Cerebellar nuclear complex (tissue), 1 donor: ENCODE measurements around the gene ZNF621.
A peak's percentile ranks its signal among the peaks of the same experiment; 100 is the strongest.

Experiments
- DNase-seq, 2 experiments: peaks; one replicate each; lab custom pipeline; 2025; lab: John Stamatoyannopoulos, UW

The ZNF621 gene

GRCh38 chr3:40524568-40525285 is at the start of gene ZNF621:
ZNF621 (plus strand) TSS chr3:40524960; CDS start chr3:40525841, 881 bp downstream.
- peak; percentile 14 to 80 for DNase-seq

GRCh38 chr3:40476478-40477470 is 48.0 kb upstream of the ZNF621 start, which contains the start of gene ZNF619:
ZNF619 (plus strand) TSS chr3:40477122; CDS start chr3:40477980, 858 bp downstream.
- DNase-seq = peak in 1 of 2 experiments; percentile 37

GRCh38 chr3:40477666-40478065 is 47.1 kb upstream of the ZNF621 start:
- DNase-seq = no peak

GRCh38 chr3:40487172-40487571 is 37.6 kb upstream of the ZNF621 start:
- DNase-seq = no peak

GRCh38 chr3:40490916-40491315 is 33.8 kb upstream of the ZNF621 start:
- no peak for DNase-seq

- DNase-seq = no peak
These were observed 30.1 kb upstream of the ZNF621 start for GRCh38 chr3:40494698-40495097.

GRCh38 chr3:40497288-40497687 is 27.5 kb upstream of the ZNF621 start:
- DNase-seq = no peak

- DNase-seq = no peak
These were observed 24.8 kb upstream of the ZNF621 start for GRCh38 chr3:40499952-40500351.

- DNase-seq = no peak
These were observed 22.7 kb upstream of the ZNF621 start for GRCh38 chr3:40502034-40502433.

- no peak for DNase-seq
These were observed 19.9 kb upstream of the ZNF621 start for GRCh38 chr3:40504636-40505430.

- DNase-seq = peak; percentile 2 to 34
These were observed 18.9 kb upstream of the ZNF621 start, which contains the start of gene ZNF620 for GRCh38 chr3:40505599-40506462. ZNF620 (plus strand) TSS chr3:40506039; CDS start chr3:40506353, 314 bp downstream.

- no peak for DNase-seq
These were observed 13.6 kb upstream of the ZNF621 start for GRCh38 chr3:40511031-40511718.

GRCh38 chr3:40516201-40516600 is 8.6 kb upstream of the ZNF621 start:
- no peak for DNase-seq

- no peak for DNase-seq
These were observed 6.7 kb upstream of the ZNF621 start for GRCh38 chr3:40518067-40518466.

GRCh38 chr3:40518848-40519247 is 5.9 kb upstream of the ZNF621 start:
- DNase-seq = no peak

- no peak for DNase-seq
These were observed 3.5 kb upstream of the ZNF621 start for GRCh38 chr3:40521254-40521653.

- DNase-seq = no peak
These were observed 979 bp upstream of the ZNF621 start for GRCh38 chr3:40523781-40524180.

GRCh38 chr3:40524222-40524567 is 565 bp upstream of the ZNF621 start:
- no peak for DNase-seq

- DNase-seq = no peak
These were observed 3.7 kb downstream of the ZNF621 start for GRCh38 chr3:40528426-40528825.

- no peak for DNase-seq
These were observed 7.5 kb downstream of the ZNF621 start for GRCh38 chr3:40532252-40532651.
